MCF 10A (cell line): Measurements from ENCODE around the gene SYNGR4. TPM values are rescaled to one million over a fixed set of nuclear protein-coding genes. Genes with fewer than 3 reads are reported as not detected.

Source experiments
- BruUV-seq: library from RNA; stranded (reverse); fragments of 400-500 nt; replicated peaks from 2 replicates; lab custom pipeline; 2021; lab: Mats Ljungman, UMichigan
- CTCF ChIA-PET: fragments of 300-600 bp; sonication (Branson Sonifier 250); formaldehyde crosslinking; extraction: SDS; loops from one replicate; lab custom pipeline; 2021; ENCODE audit warnings: antibody characterized with exemption, inconsistent platforms; lab: Yijun Ruan, JAX
- POLR2A ChIA-PET: fragments of 300-600, 350-650 bp; sonication (Branson Sonifier 250); formaldehyde crosslinking; extraction: SDS; loops from one replicate; lab custom pipeline; 2020; ENCODE audit warnings: antibody characterized with exemption, inconsistent platforms; lab: Yijun Ruan, JAX
- DNase-seq: peaks from one replicate; pipeline ENCODE4 v3.0.0-alpha.2; 2018; ENCODE audit not compliant: unreplicated experiment
- H3K27ac Mint-ChIP-seq: one replicate; pipeline ENCODE4 v1.8.0; 2022; ENCODE audit warnings: mild to moderate bottlenecking, low read depth, mixed read lengths; ENCODE audit not compliant: unreplicated experiment
- H3K27me3 Mint-ChIP-seq: one replicate; pipeline ENCODE4 v1.8.0; 2022; ENCODE audit warnings: mixed read lengths; ENCODE audit not compliant: insufficient read depth, unreplicated experiment
- H3K36me3 Mint-ChIP-seq: one replicate; pipeline ENCODE4 v1.8.0; 2022; ENCODE audit warnings: mild to moderate bottlenecking, moderate library complexity, mixed read lengths; ENCODE audit not compliant: insufficient read depth, unreplicated experiment
- H3K4me1 Mint-ChIP-seq: one replicate; pipeline ENCODE4 v1.8.0; 2022; ENCODE audit warnings: mixed read lengths; ENCODE audit not compliant: insufficient read depth, unreplicated experiment
- H3K4me3 Mint-ChIP-seq: one replicate; pipeline ENCODE4 v1.8.0; 2022; ENCODE audit warnings: mild to moderate bottlenecking, moderate library complexity, mixed read lengths; ENCODE audit not compliant: unreplicated experiment
- H3K9me3 Mint-ChIP-seq: one replicate; pipeline ENCODE4 v1.8.0; 2022; ENCODE audit warnings: mixed read lengths; ENCODE audit not compliant: unreplicated experiment
- intact Hi-C: fragments of 100-400 bp; cut with micrococcal nuclease; formaldehyde crosslinking; loops from 2 replicates; pipeline ENCODE4 v1.14.1; 2022
- total RNA-seq: library from RNA; stranded (reverse); gene quantifications from 2 replicates; pipeline ENCODE4 v1.2.3, GENCODE V29; 2022
- TF ChIP-seq, protein P1 (sequence below): fragments of 200-600 bp; IDR thresholded peaks from one replicate; pipeline ENCODE4 v1.8.0; 2022; ENCODE audit warnings: antibody characterized with exemption, mild to moderate bottlenecking; ENCODE audit not compliant: unreplicated experiment

Gene SYNGR4
- total RNA-seq, 1 experiment from 2014 or later: not detected

DNA sequence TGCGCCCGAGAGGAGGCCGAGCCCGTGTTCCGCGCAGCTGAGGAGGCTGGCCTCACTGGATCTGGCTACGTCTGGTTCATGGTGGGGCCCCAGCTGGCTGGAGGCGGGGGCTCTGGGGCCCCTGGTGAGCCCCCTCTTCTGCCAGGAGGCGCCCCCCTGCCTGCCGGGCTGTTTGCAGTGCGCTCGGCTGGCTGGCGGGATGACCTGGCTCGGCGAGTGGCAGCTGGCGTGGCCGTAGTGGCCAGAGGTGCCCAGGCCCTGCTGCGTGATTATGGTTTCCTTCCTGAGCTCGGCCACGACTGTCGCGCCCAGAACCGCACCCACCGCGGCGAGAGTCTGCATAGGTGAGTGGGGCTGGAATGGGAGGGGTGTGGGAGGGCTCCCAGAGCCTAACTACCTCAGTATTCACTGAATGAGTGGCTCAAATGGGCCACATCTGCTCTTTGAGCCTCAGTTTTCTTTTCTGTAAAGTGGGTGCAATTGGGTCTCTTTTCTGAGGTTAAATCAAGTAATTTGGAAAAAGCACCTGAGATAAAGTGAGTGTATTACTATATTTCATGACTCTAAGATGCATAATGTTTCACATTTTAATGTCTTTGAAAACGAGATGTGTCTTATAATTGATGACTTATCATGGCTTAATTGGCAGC is 41.0 kb downstream of the SYNGR4 start:
- no peaks in the 10 kb centered on the region for H3K36me3 Mint-ChIP-seq
- BruUV-seq: no TSS peak
- intact Hi-C loops: no loop called here
- ChIA-PET CTCF (interaction anchor here (0.7 kb wide), 1 partner anchor 12 kb away, joined by 3 read pairs; the partner anchor contains the start of gene GRIN2D), POLR2A (no interaction called here)
- peaks cover 5% of the 10 kb centered on the region for H3K4me1 Mint-ChIP-seq
- H3K27ac Mint-ChIP-seq: no peak overlapping the region
- no peak overlapping the region for H3K4me3 Mint-ChIP-seq
- TF ChIP-seq, protein P1, sequence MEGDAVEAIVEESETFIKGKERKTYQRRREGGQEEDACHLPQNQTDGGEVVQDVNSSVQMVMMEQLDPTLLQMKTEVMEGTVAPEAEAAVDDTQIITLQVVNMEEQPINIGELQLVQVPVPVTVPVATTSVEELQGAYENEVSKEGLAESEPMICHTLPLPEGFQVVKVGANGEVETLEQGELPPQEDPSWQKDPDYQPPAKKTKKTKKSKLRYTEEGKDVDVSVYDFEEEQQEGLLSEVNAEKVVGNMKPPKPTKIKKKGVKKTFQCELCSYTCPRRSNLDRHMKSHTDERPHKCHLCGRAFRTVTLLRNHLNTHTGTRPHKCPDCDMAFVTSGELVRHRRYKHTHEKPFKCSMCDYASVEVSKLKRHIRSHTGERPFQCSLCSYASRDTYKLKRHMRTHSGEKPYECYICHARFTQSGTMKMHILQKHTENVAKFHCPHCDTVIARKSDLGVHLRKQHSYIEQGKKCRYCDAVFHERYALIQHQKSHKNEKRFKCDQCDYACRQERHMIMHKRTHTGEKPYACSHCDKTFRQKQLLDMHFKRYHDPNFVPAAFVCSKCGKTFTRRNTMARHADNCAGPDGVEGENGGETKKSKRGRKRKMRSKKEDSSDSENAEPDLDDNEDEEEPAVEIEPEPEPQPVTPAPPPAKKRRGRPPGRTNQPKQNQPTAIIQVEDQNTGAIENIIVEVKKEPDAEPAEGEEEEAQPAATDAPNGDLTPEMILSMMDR: no peak
- H3K9me3 Mint-ChIP-seq: no peaks in the 10 kb centered on the region
- no peak for DNase-seq
- H3K27me3 Mint-ChIP-seq: no peaks in the 10 kb centered on the region

DNA sequence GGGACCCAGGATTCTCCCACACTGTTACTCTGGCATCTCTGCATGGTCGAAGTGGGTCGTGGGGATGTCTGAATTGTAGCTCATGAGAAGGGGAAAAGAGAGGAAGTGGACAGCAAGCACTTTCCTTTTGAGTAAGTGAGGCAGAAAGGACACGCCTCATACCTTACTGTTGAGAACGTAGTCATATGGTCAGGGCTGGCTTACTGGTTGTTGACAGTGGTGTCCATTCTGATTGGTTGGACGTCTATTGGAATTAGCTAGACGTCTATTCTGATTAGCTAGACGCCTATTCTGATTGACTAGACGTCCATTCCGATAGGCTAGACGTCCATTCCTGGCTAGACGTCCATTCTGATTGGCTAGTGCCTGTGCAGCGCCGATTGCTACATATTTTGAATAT is 41.7 kb downstream of the SYNGR4 start:
- TF ChIP-seq, protein P1: no peak
- H3K27ac Mint-ChIP-seq: no peak overlapping the region
- no peak for DNase-seq
- no peaks in the 10 kb centered on the region for H3K27me3 Mint-ChIP-seq
- intact Hi-C loops: no loop called here
- peaks cover 5% of the 10 kb centered on the region for H3K4me1 Mint-ChIP-seq
- no peaks in the 10 kb centered on the region for H3K9me3 Mint-ChIP-seq
- H3K4me3 Mint-ChIP-seq: no peak overlapping the region
- BruUV-seq: no TSS peak
- H3K36me3 Mint-ChIP-seq: peaks cover 7% of the 10 kb centered on the region
- POLR2A ChIA-PET: no interaction called here
- CTCF ChIA-PET: interaction anchor here (1.8 kb wide), 1 partner anchor 15 kb away, joined by 6 read pairs; the partner anchor contains the start of gene KDELR1

DNA sequence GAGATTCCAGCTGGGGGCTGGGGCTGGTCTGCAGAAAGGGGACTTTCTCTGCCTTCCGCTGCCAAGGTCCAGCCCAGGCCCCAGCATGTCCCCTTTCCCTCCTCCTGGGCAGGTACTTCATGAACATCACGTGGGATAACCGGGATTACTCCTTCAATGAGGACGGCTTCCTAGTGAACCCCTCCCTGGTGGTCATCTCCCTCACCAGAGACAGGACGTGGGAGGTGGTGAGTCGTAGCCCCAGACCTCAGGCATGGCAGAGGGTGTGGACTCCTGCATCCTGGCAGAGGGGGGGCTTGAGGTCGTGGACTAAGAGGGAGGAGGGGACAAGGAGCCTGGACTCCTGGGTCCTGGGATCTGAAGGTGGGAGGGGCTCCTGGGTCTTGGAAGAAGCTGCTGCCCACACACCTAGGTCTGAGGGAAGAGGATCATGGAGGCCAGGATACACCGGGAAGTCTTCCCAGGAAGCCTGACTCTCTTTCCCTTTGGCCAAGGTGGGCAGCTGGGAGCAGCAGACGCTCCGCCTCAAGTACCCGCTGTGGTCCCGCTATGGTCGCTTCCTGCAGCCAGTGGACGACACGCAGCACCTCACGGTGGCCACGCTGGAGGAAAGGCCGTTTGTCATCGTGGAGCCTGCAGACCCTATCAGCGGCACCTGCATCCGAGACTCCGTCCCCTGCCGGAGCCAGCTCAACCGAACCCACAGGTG is 49.9 kb downstream of the SYNGR4 start:
- no peaks in the 10 kb centered on the region for H3K27me3 Mint-ChIP-seq
- H3K4me1 Mint-ChIP-seq: peaks cover 7% of the 10 kb centered on the region
- H3K4me3 Mint-ChIP-seq: no peak overlapping the region
- H3K27ac Mint-ChIP-seq: no peak overlapping the region
- no TSS peak for BruUV-seq
- H3K9me3 Mint-ChIP-seq: no peaks in the 10 kb centered on the region
- DNase-seq: no peak
- intact Hi-C loops: no loop called here
- TF ChIP-seq, protein P1: no peak
- ChIA-PET POLR2A (no interaction called here), CTCF (interaction anchor here (0.7 kb wide), 2 partner anchors 14 to 63 kb away, joined by 3 read pairs; no protein-coding TSS in a partner anchor)
- H3K36me3 Mint-ChIP-seq: peaks cover 7% of the 10 kb centered on the region

DNA sequence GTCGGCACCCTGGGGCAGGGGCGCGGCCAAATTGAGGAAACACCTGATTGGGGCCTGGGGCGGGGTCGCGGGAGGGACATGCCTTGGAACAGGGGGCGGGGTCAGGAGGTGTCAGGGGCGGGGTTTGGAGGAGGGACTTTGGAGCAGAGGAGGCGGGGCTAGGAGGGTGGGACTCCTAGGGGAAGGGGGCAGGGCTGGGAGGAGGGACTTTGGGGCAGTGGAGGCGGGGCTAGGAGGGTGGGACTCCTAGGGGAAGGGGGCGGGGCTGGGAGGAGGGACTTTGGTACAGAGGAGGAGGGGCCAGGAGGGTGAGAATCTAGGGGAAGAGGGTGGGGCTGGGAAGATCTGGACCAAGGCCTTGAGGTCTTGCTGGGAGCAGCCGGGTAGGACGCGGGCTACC is 51.2 kb downstream of the SYNGR4 start:
- no peaks in the 10 kb centered on the region for H3K9me3 Mint-ChIP-seq
- H3K4me1 Mint-ChIP-seq: peaks cover 7% of the 10 kb centered on the region
- H3K27me3 Mint-ChIP-seq: no peaks in the 10 kb centered on the region
- peak; percentile 85 for DNase-seq
- no TSS peak for BruUV-seq
- ChIA-PET CTCF (no interaction called here), POLR2A (no interaction called here)
- peaks cover 5% of the 10 kb centered on the region for H3K36me3 Mint-ChIP-seq
- intact Hi-C loops: no loop called here
- no peak overlapping the region for H3K4me3 Mint-ChIP-seq
- no peak overlapping the region for H3K27ac Mint-ChIP-seq
- TF ChIP-seq, protein P1: no peak
